ENCODE results near the gene NT5DC2.

Gene NT5DC2

GRCh38 chr3:52554026-52554755 lies 20.5 kb upstream of the NT5DC2 start:
- no peak for DNase-seq
- no peaks in the 10 kb centered on the region for H3K79me1 ChIP-seq (ENCODE audit: low read length)
- H2BK15ac ChIP-seq (replicated peaks; ENCODE audit: low read depth) = no peak overlapping the region
- H3K36me3 ChIP-seq (ENCODE audit: control insufficient read depth, insufficient read depth, low read length) = peaks cover 7% of the 10 kb centered on the region
- H3K18ac ChIP-seq (ENCODE audit: low read length) = no peak overlapping the region
- WGBS (ENCODE audit: extremely low coverage, insufficient coverage, low lambda C conversion rate) = no CpG with 5 or more reads among the region's 5 CpGs
- no peak overlapping the region for H4K8ac ChIP-seq (ENCODE audit: low read depth, low read length)
- no peak overlapping the region for H3K4me3 ChIP-seq (ENCODE audit: low read length)
- no peak overlapping the region for H3K4me2 ChIP-seq (ENCODE audit: low read length)
- H2BK5ac ChIP-seq (ENCODE audit: low read length) = no peak overlapping the region
- H3K9ac ChIP-seq (ENCODE audit: low read length) = no peak overlapping the region
- H3K27me3 ChIP-seq (ENCODE audit: insufficient read depth, low read length, poor library complexity) = no peaks in the 10 kb centered on the region
- no peak overlapping the region for H4K5ac ChIP-seq (ENCODE audit: low read length)
- H3K4ac ChIP-seq (ENCODE audit: low read depth, low read length) = no peak overlapping the region
- H3K23ac ChIP-seq (ENCODE audit: low read length) = no peak overlapping the region
- H2AK5ac ChIP-seq (ENCODE audit: low read length) = no peak overlapping the region
- no peaks in the 10 kb centered on the region for H3K79me2 ChIP-seq (ENCODE audit: control insufficient read depth, insufficient read depth, low read length)
- no peak overlapping the region for H3K27ac ChIP-seq (ENCODE audit: low read depth, low read length)
- H3K56ac ChIP-seq (ENCODE audit: low read length) = no peak overlapping the region
- H2BK120ac ChIP-seq (ENCODE audit: low read depth, low read length) = no peak overlapping the region
- no peaks in the 10 kb centered on the region for H3K4me1 ChIP-seq (ENCODE audit: control insufficient read depth, low read depth, low read length)

DNA sequence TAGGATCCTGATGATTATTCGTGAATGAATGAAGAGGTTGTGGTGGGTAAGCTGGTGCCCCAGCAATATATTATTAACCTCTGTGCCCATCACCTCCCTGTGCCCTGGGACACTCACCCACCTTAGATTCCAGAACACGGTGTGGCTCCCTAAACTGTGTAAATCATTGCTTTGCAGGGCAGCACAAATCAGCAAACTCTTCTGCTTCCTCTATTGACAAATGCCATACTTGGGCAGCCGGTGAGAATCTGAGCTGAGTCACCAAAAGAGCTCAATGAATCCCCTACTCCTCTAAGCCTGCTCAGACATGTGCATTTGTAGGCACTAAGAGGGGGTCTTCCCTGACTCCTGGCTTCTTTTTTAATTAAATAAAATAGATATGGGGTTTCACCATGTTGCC lies 18.4 kb upstream of the NT5DC2 start:
- Histone ChIP-seq H3K18ac (ENCODE audit: low read length) (no peak overlapping the region), H3K79me1 (ENCODE audit: low read length) (no peaks in the 10 kb centered on the region), H3K36me3 (ENCODE audit: control insufficient read depth, insufficient read depth, low read length) (peaks cover 7% of the 10 kb centered on the region), H2BK120ac (ENCODE audit: low read depth, low read length) (no peak overlapping the region), H3K4me1 (ENCODE audit: control insufficient read depth, low read depth, low read length) (no peaks in the 10 kb centered on the region), H3K23ac (ENCODE audit: low read length) (no peak overlapping the region), H3K27me3 (ENCODE audit: insufficient read depth, low read length, poor library complexity) (no peaks in the 10 kb centered on the region), H3K4me2 (ENCODE audit: low read length) (no peak overlapping the region), H2BK5ac (ENCODE audit: low read length) (no peak overlapping the region), H2BK15ac (replicated peaks; ENCODE audit: low read depth) (no peak overlapping the region), H2AK5ac (ENCODE audit: low read length) (no peak overlapping the region), H4K5ac (ENCODE audit: low read length) (no peak overlapping the region), H3K4ac (ENCODE audit: low read depth, low read length) (no peak overlapping the region), H3K4me3 (ENCODE audit: low read length) (no peak overlapping the region), H4K8ac (ENCODE audit: low read depth, low read length) (no peak overlapping the region), H3K56ac (ENCODE audit: low read length) (no peak overlapping the region), H3K79me2 (ENCODE audit: control insufficient read depth, insufficient read depth, low read length) (no peaks in the 10 kb centered on the region), H3K27ac (ENCODE audit: low read depth, low read length) (no peak overlapping the region), H3K9ac (ENCODE audit: low read length) (no peak overlapping the region)
- no peak for DNase-seq
- WGBS (ENCODE audit: extremely low coverage, insufficient coverage, low lambda C conversion rate) = no CpG with 5 or more reads among the region's 3 CpGs

DNA sequence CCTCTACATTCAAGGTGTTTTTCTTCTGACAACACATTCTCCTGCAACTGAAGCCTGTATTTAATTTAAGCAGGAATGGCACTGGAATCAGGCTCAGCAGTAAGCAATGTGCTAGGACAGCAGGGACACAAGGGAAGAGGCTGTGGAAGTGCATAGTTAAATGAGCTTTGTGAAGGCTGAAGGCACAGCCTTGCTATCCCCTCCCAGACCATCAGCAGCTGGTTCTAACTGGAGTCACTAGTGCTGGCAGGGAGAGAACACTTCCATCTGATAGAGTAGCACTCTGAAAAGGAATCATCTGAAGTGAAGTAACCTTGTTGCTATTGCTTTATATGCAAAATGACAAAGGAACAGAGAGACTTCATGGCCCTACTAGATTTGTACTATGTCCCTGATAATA lies 17.5 kb upstream of the NT5DC2 start:
- no peak overlapping the region for H3K56ac ChIP-seq (ENCODE audit: low read length)
- no peak overlapping the region for H3K4me3 ChIP-seq (ENCODE audit: low read length)
- no peak overlapping the region for H3K18ac ChIP-seq (ENCODE audit: low read length)
- no peak overlapping the region for H3K4me2 ChIP-seq (ENCODE audit: low read length)
- H3K79me2 ChIP-seq (ENCODE audit: control insufficient read depth, insufficient read depth, low read length) = no peaks in the 10 kb centered on the region
- no peak overlapping the region for H2BK120ac ChIP-seq (ENCODE audit: low read depth, low read length)
- no peak overlapping the region for H2BK15ac ChIP-seq (replicated peaks; ENCODE audit: low read depth)
- no peak for DNase-seq
- H3K79me1 ChIP-seq (ENCODE audit: low read length) = no peaks in the 10 kb centered on the region
- no peaks in the 10 kb centered on the region for H3K4me1 ChIP-seq (ENCODE audit: control insufficient read depth, low read depth, low read length)
- no peak overlapping the region for H3K4ac ChIP-seq (ENCODE audit: low read depth, low read length)
- H3K27me3 ChIP-seq (ENCODE audit: insufficient read depth, low read length, poor library complexity) = no peaks in the 10 kb centered on the region
- H2AK5ac ChIP-seq (ENCODE audit: low read length) = no peak overlapping the region
- H3K23ac ChIP-seq (ENCODE audit: low read length) = no peak overlapping the region
- H4K8ac ChIP-seq (ENCODE audit: low read depth, low read length) = no peak overlapping the region
- peaks cover 8% of the 10 kb centered on the region for H3K36me3 ChIP-seq (ENCODE audit: control insufficient read depth, insufficient read depth, low read length)
- no peak overlapping the region for H3K27ac ChIP-seq (ENCODE audit: low read depth, low read length)
- H3K9ac ChIP-seq (ENCODE audit: low read length) = no peak overlapping the region
- no peak overlapping the region for H2BK5ac ChIP-seq (ENCODE audit: low read length)
- no peak overlapping the region for H4K5ac ChIP-seq (ENCODE audit: low read length)

DNA sequence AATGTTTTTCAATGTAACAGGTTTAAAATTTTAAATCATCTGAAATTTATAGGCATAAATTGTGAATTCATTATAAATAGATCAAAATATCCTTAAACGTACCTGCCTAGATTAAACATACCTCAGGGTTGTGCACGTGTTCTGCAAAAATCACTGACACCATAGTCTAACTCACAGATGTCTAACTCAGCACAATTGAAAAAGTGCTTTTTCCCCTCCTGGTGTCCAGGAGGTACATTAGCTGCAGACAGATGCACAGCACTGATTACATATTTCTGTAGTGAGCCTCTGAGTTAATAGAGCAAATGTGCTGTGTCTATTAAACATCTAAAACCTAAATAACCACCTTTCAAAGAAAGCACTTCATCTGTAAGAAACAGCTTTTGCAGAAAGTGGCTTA lies 13.5 kb upstream of the NT5DC2 start:
- Histone ChIP-seq H3K36me3 (ENCODE audit: control insufficient read depth, insufficient read depth, low read length) (peaks cover 5% of the 10 kb centered on the region), H2BK5ac (ENCODE audit: low read length) (no peak overlapping the region), H2BK120ac (ENCODE audit: low read depth, low read length) (no peak overlapping the region), H3K18ac (ENCODE audit: low read length) (no peak overlapping the region), H3K27ac (ENCODE audit: low read depth, low read length) (no peak overlapping the region), H2AK5ac (ENCODE audit: low read length) (no peak overlapping the region), H3K27me3 (ENCODE audit: insufficient read depth, low read length, poor library complexity) (no peaks in the 10 kb centered on the region), H3K9ac (ENCODE audit: low read length) (no peak overlapping the region), H3K23ac (ENCODE audit: low read length) (no peak overlapping the region), H2BK15ac (replicated peaks; ENCODE audit: low read depth) (no peak overlapping the region), H3K4me1 (ENCODE audit: control insufficient read depth, low read depth, low read length) (no peaks in the 10 kb centered on the region), H3K79me1 (ENCODE audit: low read length) (no peaks in the 10 kb centered on the region), H3K79me2 (ENCODE audit: control insufficient read depth, insufficient read depth, low read length) (no peaks in the 10 kb centered on the region), H3K4ac (ENCODE audit: low read depth, low read length) (no peak overlapping the region), H3K4me2 (ENCODE audit: low read length) (no peak overlapping the region), H4K8ac (ENCODE audit: low read depth, low read length) (no peak overlapping the region), H3K56ac (ENCODE audit: low read length) (no peak overlapping the region), H4K5ac (ENCODE audit: low read length) (no peak overlapping the region), H3K4me3 (ENCODE audit: low read length) (no peak overlapping the region)
- WGBS (ENCODE audit: extremely low coverage, insufficient coverage, low lambda C conversion rate) = no CpG with 5 or more reads among the region's 2 CpGs
- DNase-seq = no peak

DNA sequence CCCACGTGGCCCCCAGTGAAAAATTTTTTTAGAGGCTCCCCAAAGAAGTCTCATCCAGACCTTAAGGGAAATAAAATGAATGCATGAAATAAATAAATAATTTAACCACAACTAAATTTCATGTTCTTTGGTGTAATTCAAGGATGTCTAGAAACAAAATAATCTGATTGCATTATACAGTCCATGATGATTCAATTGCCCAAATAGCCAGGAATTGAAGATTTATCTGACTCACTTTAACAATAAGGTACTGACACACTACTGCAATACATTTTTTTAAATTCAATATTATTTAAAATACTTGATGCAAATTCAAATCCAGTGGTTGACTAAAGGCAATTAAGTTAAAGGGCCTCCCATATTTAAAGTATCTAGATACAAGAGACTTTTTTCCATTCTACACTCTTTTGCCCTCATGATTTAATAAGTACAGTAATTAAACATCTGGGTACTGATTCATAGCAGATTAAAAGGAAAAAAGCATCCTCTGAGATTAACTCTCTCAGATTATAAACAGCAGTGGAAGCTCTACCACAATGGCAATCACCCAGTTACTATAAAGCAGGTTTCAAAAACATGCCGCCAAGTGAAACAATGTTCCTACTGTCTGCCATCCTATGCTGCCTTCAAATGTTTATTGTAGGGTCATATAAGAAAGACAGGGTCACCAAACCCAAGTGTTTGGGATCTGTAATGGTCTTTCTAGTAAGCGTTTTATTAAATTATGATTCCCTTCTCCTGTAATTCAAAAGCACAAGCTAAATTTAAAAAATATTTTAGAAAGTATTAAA lies 12.6 kb upstream of the NT5DC2 start:
- H3K4ac ChIP-seq (ENCODE audit: low read depth, low read length) = no peak overlapping the region
- H3K27me3 ChIP-seq (ENCODE audit: insufficient read depth, low read length, poor library complexity) = no peaks in the 10 kb centered on the region
- H4K5ac ChIP-seq (ENCODE audit: low read length) = no peak overlapping the region
- no CpG with 5 or more reads among the region's 3 CpGs for WGBS (ENCODE audit: extremely low coverage, insufficient coverage, low lambda C conversion rate)
- no peak overlapping the region for H4K8ac ChIP-seq (ENCODE audit: low read depth, low read length)
- H3K18ac ChIP-seq (ENCODE audit: low read length) = no peak overlapping the region
- H3K36me3 ChIP-seq (ENCODE audit: control insufficient read depth, insufficient read depth, low read length) = peaks cover 5% of the 10 kb centered on the region
- DNase-seq = no peak
- no peak overlapping the region for H2AK5ac ChIP-seq (ENCODE audit: low read length)
- H3K4me2 ChIP-seq (ENCODE audit: low read length) = no peak overlapping the region
- H3K79me1 ChIP-seq (ENCODE audit: low read length) = peaks cover 2% of the 10 kb centered on the region
- no peak overlapping the region for H2BK15ac ChIP-seq (replicated peaks; ENCODE audit: low read depth)
- no peaks in the 10 kb centered on the region for H3K79me2 ChIP-seq (ENCODE audit: control insufficient read depth, insufficient read depth, low read length)
- H3K4me3 ChIP-seq (ENCODE audit: low read length) = no peak overlapping the region
- H3K23ac ChIP-seq (ENCODE audit: low read length) = no peak overlapping the region
- H3K9ac ChIP-seq (ENCODE audit: low read length) = no peak overlapping the region
- H3K27ac ChIP-seq (ENCODE audit: low read depth, low read length) = no peak overlapping the region
- H2BK120ac ChIP-seq (ENCODE audit: low read depth, low read length) = no peak overlapping the region
- no peaks in the 10 kb centered on the region for H3K4me1 ChIP-seq (ENCODE audit: control insufficient read depth, low read depth, low read length)
- H3K56ac ChIP-seq (ENCODE audit: low read length) = no peak overlapping the region
- H2BK5ac ChIP-seq (ENCODE audit: low read length) = no peak overlapping the region
